ENCODE data around the gene MMP25. TPM values are rescaled to one million over a fixed set of nuclear protein-coding genes. Genes with fewer than 3 reads are reported as not detected.

The MMP25 gene
- total RNA-seq, 1 experiment from 2014 or later = 0.11 TPM

DNA sequence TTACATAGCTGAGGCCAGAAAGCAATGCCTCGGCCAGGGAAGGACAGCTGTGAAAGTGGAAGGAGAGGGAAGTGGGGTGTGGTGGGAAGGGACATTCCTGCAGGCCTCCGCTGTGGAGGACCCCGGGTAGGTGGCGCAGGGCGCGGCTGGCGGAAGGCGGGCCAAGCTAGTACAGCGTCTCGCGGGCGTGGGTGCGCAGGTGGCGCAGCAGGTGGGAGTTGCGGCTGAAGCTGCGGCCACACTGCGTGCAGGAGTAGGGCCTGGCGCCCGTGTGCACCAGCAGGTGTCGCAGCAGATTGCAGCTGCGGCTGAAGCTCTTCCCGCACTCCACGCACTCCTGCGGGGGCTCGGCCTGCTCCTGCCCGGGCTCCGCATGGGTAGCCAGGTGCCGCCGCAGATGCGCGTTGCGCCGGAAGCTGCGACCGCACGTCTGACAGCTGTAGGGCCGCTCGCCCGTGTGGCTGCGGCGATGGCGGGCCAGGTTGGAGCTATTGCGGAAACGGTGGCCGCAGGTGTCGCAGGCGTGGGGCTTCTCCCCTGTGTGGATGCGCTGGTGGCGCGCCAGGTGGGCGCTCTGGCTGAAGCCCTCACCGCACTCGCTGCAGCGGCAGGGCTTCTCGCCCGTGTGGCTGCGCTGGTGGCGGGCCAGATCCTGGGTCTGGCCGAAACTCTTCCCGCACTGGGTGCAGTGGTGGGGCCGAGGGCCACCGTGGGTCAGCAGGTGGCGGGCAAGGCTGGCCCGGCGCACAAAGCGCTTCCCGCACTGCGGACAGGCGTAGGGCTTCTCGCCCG lies 42.8 kb downstream of the MMP25 start:
- Histone ChIP-seq H3K36me3 (ENCODE audit: control insufficient read depth, insufficient read depth, low read length) (no peaks in the 10 kb centered on the region), H3K27me3 (replicated peaks; ENCODE audit: control insufficient read depth, insufficient read depth, low read length) (no peaks in the 10 kb centered on the region), H3K9me3 (no peaks in the 10 kb centered on the region), H3K4me1 (peaks cover 10% of the 10 kb centered on the region), H3K4me3 (ENCODE audit: low read depth, low read length) (no peak overlapping the region)
- POLR2A ChIA-PET = no interaction called here
- no peak for DNase-seq
- H3K27ac Mint-ChIP-seq (ENCODE audit: unreplicated experiment) = no peak overlapping the region
- H3K9me3 Mint-ChIP-seq (ENCODE audit: unreplicated experiment) = no peaks in the 10 kb centered on the region
- CTCF ChIA-PET = interaction anchor here (0.7 kb wide), 1 partner anchor 40 kb away, joined by 5 read pairs; no protein-coding TSS in a partner anchor
- TF ChIP-seq, protein P1, sequence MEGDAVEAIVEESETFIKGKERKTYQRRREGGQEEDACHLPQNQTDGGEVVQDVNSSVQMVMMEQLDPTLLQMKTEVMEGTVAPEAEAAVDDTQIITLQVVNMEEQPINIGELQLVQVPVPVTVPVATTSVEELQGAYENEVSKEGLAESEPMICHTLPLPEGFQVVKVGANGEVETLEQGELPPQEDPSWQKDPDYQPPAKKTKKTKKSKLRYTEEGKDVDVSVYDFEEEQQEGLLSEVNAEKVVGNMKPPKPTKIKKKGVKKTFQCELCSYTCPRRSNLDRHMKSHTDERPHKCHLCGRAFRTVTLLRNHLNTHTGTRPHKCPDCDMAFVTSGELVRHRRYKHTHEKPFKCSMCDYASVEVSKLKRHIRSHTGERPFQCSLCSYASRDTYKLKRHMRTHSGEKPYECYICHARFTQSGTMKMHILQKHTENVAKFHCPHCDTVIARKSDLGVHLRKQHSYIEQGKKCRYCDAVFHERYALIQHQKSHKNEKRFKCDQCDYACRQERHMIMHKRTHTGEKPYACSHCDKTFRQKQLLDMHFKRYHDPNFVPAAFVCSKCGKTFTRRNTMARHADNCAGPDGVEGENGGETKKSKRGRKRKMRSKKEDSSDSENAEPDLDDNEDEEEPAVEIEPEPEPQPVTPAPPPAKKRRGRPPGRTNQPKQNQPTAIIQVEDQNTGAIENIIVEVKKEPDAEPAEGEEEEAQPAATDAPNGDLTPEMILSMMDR (IDR thresholded peaks at IDR 0.05; ENCODE audit: insufficient read depth in 1 of 2, low read depth in 1 of 2, low read length in 1 of 2, severe bottlenecking in 1 of 2, unreplicated experiment in 1 of 2) = no peak
- no TSS peak for BruUV-seq (replicated peaks)
- no peaks in the 10 kb centered on the region for H3K36me3 Mint-ChIP-seq (ENCODE audit: insufficient read depth, unreplicated experiment)
- H3K27me3 Mint-ChIP-seq (ENCODE audit: insufficient read depth, unreplicated experiment) = no peaks in the 10 kb centered on the region
- H3K4me1 Mint-ChIP-seq (ENCODE audit: low read depth, unreplicated experiment) = no peaks in the 10 kb centered on the region
- intact Hi-C loops (cut with micrococcal nuclease; ENCODE audit: unreplicated experiment) = no loop called here
- H3K4me3 Mint-ChIP-seq (ENCODE audit: unreplicated experiment) = no peak overlapping the region

DNA sequence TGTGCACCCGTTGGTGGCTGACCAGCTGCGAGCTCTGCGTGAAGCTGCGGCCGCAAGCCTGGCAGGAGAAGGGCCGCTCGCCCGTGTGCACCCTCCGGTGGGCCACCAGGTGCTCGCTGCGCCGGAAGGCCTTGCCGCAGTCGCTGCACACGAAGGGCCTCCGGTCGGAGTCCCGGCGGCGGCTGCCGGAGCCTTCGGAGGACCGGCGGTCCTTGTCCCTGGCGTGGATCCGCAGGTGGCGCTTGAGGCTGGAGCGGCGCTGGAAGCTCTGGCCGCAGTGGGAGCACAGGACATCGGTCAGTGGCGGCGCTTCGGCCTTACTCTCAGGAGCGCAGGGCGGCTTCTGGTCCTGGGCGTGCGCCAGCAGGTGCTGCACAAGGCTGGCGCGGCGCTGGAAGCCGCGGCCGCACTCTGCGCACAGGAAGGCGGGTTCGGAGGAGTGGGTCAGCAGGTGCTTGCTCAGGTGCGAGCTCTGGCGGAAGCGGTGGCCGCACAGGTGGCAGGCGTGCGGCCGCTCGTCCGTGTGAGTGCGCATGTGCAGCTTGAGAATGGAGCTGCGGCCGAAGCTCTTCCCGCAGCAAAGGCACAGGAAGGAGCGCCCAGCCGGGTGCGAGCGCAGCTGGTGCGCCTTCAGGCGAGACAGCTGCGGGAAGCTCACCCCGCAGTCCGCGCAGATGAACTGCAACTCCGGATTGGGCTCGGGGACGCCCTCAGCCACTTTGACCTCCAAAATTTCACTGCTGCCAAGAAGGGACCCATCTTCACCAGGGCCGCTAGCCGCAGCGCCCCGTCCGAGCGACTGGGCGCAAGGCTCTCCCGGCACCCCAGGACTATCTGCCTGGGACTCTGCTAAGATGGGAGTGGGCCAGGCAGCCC lies 43.6 kb downstream of the MMP25 start:
- POLR2A ChIA-PET = no interaction called here
- H3K9me3 Mint-ChIP-seq (ENCODE audit: unreplicated experiment) = no peaks in the 10 kb centered on the region
- intact Hi-C loops (cut with micrococcal nuclease; ENCODE audit: unreplicated experiment) = no loop called here
- H3K27me3 Mint-ChIP-seq (ENCODE audit: insufficient read depth, unreplicated experiment) = no peaks in the 10 kb centered on the region
- peaks cover 10% of the 10 kb centered on the region for H3K4me1 ChIP-seq
- H3K36me3 ChIP-seq (ENCODE audit: control insufficient read depth, insufficient read depth, low read length) = no peaks in the 10 kb centered on the region
- H3K4me1 Mint-ChIP-seq (ENCODE audit: low read depth, unreplicated experiment) = no peaks in the 10 kb centered on the region
- no peaks in the 10 kb centered on the region for H3K27me3 ChIP-seq (replicated peaks; ENCODE audit: control insufficient read depth, insufficient read depth, low read length)
- no peak overlapping the region for H3K27ac Mint-ChIP-seq (ENCODE audit: unreplicated experiment)
- DNase-seq = no peak
- no peaks in the 10 kb centered on the region for H3K9me3 ChIP-seq
- no TSS peak for BruUV-seq (replicated peaks)
- H3K4me3 Mint-ChIP-seq (ENCODE audit: unreplicated experiment) = no peak overlapping the region
- H3K36me3 Mint-ChIP-seq (ENCODE audit: insufficient read depth, unreplicated experiment) = no peaks in the 10 kb centered on the region
- CTCF ChIA-PET = no interaction called here
- no peak overlapping the region for H3K4me3 ChIP-seq (ENCODE audit: low read depth, low read length)
- TF ChIP-seq, protein P1 (IDR thresholded peaks at IDR 0.05; ENCODE audit: insufficient read depth in 1 of 2, low read depth in 1 of 2, low read length in 1 of 2, severe bottlenecking in 1 of 2, unreplicated experiment in 1 of 2) = no peak

DNA sequence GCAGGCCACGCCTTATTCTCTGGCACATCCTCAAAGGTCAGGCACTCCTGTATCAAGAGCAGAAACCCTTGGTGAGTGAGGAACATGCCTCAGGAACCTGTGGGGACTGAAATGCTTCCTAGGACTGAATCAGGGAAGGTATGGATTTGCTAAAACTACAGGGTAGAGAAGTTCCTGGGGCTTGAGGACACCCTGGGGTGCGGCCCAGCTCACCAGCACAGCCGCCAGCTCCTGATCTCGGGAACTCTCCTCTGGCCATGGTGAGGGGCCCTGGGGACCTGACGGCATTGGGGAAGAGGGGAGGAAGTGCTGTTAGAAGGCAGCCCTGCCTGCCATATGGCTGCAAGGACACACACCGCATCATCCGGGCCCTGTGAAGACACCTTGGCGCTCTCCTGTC lies 45.2 kb downstream of the MMP25 start:
- Mint-ChIP-seq H3K4me1 (ENCODE audit: low read depth, unreplicated experiment) (no peaks in the 10 kb centered on the region), H3K27ac (ENCODE audit: unreplicated experiment) (no peak overlapping the region), H3K4me3 (ENCODE audit: unreplicated experiment) (no peak overlapping the region), H3K27me3 (ENCODE audit: insufficient read depth, unreplicated experiment) (no peaks in the 10 kb centered on the region), H3K36me3 (ENCODE audit: insufficient read depth, unreplicated experiment) (no peaks in the 10 kb centered on the region), H3K9me3 (ENCODE audit: unreplicated experiment) (no peaks in the 10 kb centered on the region)
- H3K27me3 ChIP-seq (replicated peaks; ENCODE audit: control insufficient read depth, insufficient read depth, low read length) = no peaks in the 10 kb centered on the region
- H3K9me3 ChIP-seq = no peaks in the 10 kb centered on the region
- no peaks in the 10 kb centered on the region for H3K36me3 ChIP-seq (ENCODE audit: control insufficient read depth, insufficient read depth, low read length)
- H3K4me1 ChIP-seq = peaks cover 6% of the 10 kb centered on the region
- ChIA-PET POLR2A (no interaction called here), CTCF (interaction anchor here (0.9 kb wide), 1 partner anchor 33 kb away, joined by 5 read pairs; no protein-coding TSS in a partner anchor)
- no TSS peak for BruUV-seq (replicated peaks)
- TF ChIP-seq, protein P1 (IDR thresholded peaks at IDR 0.05; ENCODE audit: insufficient read depth in 1 of 2, low read depth in 1 of 2, low read length in 1 of 2, severe bottlenecking in 1 of 2, unreplicated experiment in 1 of 2) = no peak
- intact Hi-C loops (cut with micrococcal nuclease; ENCODE audit: unreplicated experiment) = no loop called here
- H3K4me3 ChIP-seq (ENCODE audit: low read depth, low read length) = no peak overlapping the region
- DNase-seq = no peak
